CD4-positive, alpha-beta T cell treated with Interleukin-17A for 1 hour (primary cell): ENCODE data around the gene MIDN.
"Not testable (repeated sequence)": the region's sequence is repeated elsewhere in the genome, so short reads cannot be mapped to it uniquely, and the experiment has no call there.

Experiments used
- DNase-seq: peaks from one replicate; pipeline ENCODE4 v3.0.0-alpha.2; 2020

Gene MIDN

GRCh38 chr19:1295169-1296012 is 47.0 kb downstream of the MIDN start:
- peak; percentile 47 for DNase-seq

GRCh38 chr19:1296078-1296477 is 47.7 kb downstream of the MIDN start:
- no peak for DNase-seq

DNA sequence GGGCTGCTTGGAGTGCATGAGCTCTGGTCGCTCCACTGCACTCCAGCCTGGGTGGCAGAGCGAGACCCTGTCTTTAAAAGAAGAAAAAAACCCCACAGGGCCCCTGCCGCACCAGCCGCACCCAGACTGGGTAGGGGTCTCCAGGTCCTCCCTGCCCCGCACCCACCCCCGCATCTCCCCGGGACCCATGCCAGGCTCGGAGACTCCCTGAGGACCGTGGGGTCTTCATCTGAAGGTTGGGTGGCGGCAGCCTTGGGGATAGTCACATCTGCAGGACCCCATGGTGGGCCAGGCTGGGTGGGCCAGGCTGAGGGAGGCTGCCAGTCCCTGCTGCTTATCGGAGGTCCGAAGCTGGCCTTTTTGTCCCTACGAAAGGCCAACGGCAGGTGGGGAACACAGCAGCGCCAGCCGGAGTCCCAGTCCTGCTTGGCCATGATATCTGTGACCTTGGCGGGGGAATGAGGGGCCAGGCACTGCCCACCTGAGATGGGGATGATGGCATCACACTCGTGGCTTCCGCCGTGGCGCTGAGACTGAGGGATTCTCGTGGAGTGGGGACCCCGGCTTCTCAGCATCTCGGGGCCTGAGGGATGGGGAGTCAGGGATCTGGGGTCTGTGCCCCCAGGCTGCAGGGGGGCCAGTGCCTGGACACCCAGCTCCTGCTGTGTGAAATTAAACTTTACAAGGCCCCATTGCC is 48.3 kb downstream of the MIDN start:
- DNase-seq, result no peak

- no peak for DNase-seq
Observed at GRCh38 chr19:1298235-1298634, 49.9 kb downstream of the MIDN start.

DNA sequence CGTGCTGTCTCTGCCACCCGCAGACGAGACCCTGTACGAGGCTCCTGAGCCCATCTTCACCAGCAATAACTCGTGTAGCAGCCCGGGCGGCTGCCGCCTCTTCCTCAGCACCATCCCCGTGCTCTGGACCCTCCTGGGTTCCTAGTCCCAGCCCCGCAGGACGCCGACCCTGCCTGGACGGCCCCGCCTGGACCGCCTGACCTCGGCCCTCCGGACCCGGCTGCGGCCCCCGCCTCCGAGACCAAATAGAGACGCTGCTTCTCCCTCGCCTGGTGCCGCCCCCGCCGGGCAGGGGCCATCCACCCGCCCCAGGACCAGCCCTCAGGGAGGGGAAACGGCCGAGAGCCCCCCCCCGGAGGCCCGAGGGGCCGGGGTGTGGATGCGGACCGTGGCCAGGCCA is 51.4 kb downstream of the MIDN start:
- no peak for DNase-seq

GRCh38 chr19:1300744-1301490 is 52.5 kb downstream of the MIDN start:
- DNase-seq, result no peak

- no peak for DNase-seq
Observed at GRCh38 chr19:1302533-1303239, 54.3 kb downstream of the MIDN start.

GRCh38 chr19:1304197-1304924 is 56.0 kb downstream of the MIDN start:
- no peak for DNase-seq

GRCh38 chr19:1305354-1305753 is 57.0 kb downstream of the MIDN start:
- not testable (repeated sequence) for DNase-seq

DNA sequence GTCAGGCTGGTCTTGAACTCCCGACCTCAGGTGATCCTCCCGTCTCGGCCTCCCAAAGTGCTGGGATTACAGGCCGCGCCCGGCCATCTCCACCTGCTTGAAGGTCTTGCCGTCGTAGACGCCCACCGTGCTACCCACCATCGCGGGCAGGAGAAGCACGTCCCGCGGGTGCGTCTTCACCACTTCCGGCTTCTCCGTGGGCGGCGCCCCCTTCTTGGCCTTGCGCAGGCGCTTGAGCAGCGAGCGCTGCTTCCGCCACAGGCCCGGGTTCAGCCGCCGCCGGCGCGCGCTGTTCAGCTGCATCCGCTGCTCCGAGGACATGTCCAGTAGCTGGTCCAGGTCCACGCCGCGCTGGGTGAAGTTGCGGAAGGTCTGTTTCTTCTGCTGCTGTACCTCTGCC is 58.9 kb downstream of the MIDN start:
- no peak for DNase-seq

DNA sequence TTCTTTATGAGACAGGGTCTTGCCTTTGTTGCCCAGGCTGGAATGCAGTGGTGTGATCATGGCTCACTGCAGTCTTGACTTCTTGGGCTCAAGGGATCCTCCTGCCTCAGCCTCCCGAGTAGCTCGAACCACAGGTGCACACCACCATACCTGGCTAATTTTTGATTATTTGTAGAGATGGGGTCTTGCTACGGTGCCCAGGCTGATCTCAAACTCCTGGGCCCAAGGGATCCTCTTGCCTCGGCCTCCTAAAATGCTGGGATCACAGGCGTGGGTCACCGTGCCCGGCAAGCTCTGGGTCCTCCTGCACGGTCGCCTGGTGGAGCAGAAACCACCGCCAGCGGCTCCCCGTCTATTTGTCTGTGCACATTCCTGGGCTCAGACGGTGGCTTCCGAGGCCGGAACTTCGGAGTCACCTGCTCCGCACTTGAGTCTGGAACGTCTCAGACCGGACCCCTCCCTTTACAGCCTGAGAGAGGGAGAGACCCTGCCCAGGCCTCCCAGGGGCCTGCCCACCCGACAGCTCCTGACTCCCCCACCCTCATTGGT is 59.4 kb downstream of the MIDN start:
- no peak for DNase-seq

DNA sequence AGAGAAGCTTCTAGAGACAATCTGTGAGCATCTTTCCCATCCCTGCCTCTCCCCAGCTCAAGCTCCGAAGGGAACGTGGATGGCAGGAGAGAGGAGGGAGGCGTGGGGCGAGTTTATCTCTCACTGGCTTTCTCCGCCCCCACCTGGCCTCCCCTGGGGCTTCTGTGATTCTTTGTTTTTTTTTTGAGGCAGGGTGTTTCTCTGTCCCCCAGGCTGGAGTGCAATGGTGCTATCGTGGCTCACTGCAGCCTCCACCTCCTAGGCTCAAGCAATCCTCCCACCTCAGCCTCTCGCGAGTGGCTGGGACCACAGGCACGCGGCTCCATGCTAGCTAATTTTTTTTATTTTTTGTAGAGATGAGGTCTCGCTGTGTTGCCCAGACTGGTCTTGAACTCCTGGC is 60.3 kb downstream of the MIDN start:
- DNase-seq, result no peak
